GM11168 (cell line): Measurements from ENCODE around the gene TMEM169.
"Not testable (repeated sequence)": the region's sequence is repeated elsewhere in the genome, so short reads cannot be mapped to it uniquely, and the experiment has no call there.

Experiments
- in situ Hi-C: fragments of 300-500 bp; cut with MboI; formaldehyde crosslinking; loops from one replicate; pipeline ENCODE4 v1.12.0; 2022; ENCODE audit warnings: low sequenced_read_pairs; ENCODE audit not compliant: unreplicated experiment

TMEM169 gene

DNA sequence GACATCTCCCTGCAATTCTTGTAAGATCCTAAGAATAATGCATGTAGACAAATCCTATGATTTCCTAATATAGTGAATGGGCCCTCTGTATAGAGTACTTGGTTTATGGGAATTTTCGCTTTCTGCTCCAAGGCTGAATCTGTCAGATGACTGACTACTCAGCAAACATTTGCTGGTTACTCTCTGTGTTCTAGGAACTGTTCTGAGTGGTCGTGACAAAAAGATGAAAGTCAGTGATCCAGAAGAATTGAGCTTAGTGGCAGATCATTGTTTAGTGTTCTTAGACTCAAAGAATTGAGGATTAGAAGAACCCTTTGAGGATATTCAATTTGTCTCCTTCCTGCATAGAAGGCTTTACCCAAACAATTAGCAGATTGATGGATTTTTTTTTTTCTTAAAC, 37.4 kb downstream of the TMEM169 start:
- in situ Hi-C loops, result no loop called here

DNA sequence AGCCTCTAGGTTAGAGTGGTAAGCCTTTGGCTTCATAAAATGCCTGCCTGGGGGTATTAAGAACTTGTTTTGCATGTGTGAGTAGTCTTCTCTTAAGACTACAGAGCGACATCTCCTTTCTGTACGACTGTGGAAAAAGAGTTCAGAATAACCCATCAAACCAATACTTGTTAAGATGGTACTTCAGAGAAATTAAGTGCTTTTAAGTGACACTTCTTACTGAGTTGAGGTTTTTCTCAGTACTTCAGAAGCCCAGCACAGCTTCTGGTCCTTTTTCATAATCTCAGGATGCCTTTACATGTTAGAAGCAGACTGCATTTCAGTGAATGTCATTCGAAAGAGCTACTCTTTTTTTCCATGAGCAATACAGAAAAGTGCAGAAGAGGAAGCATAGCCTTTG, 38.3 kb downstream of the TMEM169 start:
- in situ Hi-C loops, result no loop called here

DNA sequence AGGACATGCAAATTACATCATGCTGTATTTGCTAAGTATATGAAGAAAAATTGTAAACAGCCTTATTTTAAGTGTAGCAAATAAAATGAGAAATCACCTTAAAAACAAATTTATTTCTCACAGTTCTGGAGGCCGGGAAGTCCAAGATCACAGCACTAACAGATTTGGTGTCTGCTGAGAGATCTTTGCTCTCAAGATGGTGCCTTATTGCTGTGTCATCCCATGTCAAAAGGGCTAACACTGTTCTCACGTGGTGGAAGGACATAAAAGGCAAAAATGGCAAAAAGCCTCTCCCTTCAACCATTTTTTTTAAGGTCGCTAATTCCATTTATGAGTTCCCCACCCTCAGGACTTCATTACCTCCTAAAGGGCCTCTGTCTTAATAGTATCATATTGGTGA, 39.5 kb downstream of the TMEM169 start:
- in situ Hi-C loops, result no loop called here

DNA sequence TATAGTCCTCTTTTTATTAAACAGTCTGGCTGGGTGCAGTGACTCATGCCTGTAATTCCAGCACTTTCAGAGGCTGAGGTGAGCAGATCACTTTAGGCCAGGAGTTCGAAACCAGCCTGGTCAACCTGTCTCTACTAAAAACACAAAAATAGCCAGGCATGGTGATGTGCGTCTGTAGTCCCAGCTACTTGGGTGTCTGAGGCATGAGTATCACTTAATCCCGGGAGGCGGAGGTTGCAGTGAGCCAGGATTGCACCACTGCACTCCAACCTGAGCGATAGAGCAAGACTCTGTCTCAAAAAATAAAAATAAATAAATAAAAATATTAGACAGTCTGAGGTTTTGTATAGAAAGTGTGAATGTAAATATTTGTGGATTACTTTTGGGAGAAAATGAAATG, 45.2 kb downstream of the TMEM169 start:
- in situ Hi-C loops, result no loop called here

DNA sequence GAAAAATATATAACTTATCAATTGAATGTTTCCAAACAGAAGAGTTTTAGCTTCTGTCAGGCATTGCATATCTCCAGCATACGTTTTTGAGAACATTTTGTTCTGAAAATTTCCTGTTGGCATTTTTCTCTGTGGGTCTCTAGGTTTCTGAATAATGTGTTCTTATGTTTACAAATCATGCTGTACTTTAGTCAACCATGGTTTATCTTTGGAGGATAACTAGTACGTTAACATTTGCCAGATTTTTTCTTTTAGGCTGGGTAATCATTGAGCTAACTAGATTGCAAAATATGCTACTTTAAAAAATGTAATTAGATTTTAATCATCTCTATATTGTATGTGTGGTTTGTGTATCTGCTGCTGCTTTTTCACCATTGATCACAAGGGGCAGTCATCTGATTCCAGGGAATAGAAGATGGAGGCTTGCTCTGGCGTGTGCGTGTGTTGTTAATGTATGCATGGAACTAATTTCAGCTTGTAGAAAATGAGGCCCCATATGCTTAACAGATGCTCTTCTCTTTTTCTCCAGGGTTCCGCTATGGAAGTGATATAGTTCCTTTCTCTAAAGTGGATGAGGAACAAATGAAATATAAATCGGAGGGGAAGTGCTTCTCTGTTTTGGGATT, 48.7 kb downstream of the TMEM169 start:
- in situ Hi-C loops, result no loop called here

DNA sequence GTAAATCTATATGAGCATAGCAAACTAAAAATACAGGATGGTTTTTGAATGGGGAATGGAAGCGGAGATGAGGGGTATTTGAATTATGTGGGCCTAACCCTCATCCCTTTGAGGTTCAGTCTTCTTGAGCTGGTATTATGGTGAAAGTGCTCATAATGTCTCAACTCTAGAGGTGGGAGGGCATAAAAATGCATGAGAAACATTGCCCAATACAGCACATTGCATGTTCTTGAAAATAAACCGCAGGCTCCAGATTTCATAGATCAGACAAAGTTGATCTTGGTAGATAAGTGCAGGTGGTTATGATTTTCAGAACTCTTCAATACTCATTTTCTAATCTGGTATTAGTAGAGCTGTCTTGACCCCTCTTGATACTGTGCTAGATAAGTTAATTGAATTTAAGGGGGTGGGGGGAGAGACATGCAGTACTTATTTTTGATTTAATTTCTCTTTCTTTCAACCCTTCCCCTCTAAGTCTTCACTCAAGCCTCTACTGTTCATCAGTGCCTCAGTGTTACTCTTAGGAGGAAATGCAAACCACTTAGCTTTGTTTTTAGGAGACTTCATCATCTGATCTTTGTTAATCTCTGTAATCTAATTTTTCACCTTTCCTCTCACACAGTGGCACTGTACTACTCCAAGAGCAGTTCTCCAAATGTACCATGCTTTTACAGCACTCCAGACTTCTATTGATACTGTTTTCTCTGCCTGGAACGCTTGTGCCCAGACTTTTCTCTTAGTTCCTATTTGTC, 49.6 kb downstream of the TMEM169 start:
- in situ Hi-C loops, result no loop called here

DNA sequence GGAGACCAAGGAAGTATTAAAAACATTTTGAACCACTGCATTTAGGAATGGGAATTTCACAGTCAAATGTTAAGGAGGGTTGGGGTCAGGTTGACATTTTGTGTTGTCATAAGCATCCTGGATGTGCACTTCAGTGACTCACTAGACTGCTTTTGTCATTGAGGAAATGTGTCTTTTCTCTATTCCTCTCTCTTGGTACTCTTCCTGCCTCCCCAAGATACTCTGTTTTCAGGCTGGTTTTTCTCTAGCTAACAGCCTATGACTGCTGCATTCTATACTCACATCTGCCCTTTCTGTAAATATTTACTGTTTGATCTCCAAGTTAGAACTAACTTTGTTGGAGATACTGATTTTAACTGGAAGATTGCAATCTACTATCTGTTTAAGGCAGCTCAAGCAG, 50.9 kb downstream of the TMEM169 start:
- in situ Hi-C loops, result no loop called here

DNA sequence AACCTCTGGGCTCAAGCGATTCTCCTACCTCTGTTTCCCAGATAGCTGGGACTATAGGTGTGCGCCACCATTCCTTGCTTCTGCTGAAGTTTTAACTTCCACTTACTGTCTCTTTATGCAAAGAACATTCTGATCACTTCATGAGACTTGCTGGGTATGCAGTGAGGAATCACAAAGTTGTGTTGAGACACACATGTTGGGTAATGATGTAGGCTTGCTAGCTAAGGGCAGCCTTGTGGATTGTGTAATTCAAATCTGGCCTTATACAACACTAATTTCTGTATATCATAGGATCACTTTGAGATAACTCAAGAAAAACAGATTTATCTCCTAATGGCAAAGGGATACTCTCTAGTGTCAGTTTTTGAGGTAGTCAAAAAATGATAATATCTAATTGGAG, 51.7 kb downstream of the TMEM169 start:
- in situ Hi-C loops, result no loop called here

DNA sequence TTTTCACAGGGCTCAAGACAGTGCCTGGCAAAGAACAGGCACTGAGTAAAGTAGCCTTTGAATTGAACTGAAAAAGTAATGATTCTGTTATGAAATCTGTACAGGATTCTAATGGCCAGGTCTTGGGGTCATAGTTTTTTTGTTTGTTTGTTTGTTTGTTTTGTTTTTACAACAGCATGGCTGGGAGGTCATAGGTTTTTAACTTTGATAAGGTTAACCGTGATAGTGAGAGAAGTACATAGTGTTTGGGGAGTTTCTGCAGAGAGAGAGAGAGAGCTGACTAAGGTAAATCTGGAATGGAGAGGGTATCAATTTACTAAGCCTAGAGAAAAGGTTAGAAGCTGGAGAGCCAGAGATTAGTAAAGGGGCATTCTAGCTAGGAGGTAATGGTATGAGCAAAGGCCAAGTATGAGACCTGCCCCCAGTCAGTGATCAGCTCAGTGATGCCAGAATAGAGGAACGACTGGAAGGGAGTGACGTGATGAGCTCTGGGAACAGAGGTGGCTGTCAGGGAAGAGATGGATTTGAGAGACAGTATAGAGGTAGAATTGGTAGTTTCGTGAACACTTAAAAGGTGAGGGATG, 53.3 kb downstream of the TMEM169 start:
- in situ Hi-C loops, result no loop called here

DNA sequence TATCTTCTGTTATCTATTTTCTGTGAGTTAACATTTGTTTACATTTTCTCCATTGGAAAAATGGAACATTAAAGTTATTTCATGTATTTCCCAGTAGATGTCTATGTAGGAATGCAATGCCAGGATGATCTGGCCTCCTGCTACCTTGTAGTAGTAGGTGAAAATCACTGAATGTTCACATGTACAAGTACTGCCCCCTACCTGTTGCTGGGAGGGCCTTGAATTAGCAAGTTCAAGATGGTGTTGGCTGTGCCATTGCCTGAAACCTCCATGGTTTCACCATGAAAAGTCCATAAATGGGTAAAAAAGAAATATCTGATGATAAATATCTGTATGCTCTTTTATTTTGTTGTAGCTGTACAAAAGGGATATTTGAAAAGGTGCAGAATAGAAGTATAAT, 58.2 kb downstream of the TMEM169 start:
- in situ Hi-C loops, result no loop called here

DNA sequence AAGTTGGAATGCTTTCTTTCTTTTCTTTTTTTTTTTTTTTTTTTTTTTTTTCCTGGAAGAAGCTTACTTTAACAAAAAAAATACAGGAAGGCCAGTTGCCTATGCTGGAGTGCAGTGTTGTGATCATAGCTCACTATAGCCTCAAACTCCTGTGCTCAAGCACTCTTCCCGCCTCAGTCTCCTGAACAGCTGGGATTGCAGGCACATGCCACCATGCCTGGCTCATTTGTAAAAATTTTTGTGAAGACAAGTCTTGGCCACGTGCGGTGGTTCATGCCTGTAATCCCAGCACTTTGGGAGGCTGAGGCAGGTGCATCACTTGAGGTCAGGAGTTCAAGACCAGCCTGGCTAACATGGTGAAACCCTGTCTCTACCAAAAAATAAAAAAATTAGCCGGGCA, 59.8 kb downstream of the TMEM169 start:
- in situ Hi-C loops, result not testable (repeated sequence)

DNA sequence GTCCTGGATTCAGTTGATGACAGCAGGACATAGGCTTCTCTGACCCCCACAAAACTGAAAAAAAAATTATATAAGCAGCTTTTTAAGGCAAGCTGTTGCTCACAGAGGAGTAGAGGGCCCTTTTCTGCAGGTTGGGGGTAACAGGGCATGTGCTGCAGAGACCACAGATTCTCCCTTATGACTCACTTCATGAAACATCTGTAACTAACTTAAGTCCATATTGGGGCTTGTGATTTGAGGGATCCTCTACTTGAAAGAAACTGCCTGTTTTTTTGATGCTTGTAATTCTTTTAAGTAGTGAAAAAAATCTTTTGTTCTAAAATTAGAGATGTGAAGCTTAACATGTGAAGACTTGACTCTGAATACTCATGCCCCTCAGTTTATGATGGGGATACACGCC, 60.8 kb downstream of the TMEM169 start:
- in situ Hi-C loops, result no loop called here

DNA sequence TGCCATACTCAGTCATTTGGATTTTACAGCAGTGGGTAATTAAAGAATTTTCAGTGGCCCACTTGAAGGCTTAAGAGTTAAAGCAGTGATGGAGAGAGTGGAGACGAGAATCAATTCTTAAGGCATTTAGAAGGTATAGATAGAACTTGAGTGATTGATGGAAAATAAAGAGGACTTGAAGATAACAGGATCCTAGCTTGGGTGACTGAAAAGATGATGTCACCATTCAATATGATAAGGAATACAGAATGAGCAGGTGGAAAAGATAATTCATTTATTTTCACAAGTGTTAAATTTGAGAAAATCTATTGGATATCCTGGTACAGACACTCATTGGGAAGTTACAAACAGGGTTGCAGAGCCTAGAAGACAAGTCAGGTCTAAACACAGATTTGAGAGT, 62.7 kb downstream of the TMEM169 start:
- in situ Hi-C loops, result no loop called here

DNA sequence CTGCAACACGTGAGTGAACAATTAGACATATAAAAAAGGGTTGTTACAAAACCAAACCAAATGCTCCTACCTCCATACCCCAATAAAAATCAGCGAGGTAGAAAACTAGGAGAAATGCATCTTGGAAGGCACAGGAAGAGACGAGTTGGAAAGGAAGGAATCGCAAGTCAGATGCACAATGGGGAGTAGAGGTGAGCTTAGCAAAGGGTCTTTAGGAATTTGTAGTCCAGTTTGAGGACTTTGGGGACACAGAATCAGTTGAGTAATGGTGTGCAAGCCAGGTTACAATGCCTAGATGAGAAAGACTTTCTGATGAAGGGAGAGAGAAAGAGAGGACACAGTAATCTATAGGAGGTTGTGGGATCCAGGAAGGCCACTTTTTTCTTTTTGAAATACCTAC, 63.1 kb downstream of the TMEM169 start:
- in situ Hi-C loops, result no loop called here

DNA sequence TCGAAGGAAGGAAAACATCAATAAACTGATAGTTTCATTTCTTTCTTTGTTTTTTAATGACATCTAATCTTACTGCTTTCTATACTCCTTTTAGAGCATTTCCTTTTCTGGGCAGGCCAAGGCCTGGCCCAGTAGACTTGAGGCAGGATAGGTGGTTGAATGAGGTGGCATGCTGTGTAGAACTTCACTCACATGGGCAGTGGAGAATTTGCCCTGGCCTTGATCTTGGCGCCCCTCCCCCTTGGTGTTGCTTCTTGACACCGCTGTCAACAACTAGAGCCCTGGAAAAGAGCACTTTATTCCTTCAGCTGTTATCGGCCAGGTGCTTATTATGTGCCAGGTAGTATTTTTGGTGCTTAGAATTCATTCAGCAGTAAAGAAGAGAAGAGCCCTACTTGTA, 64.9 kb downstream of the TMEM169 start:
- in situ Hi-C loops, result no loop called here

DNA sequence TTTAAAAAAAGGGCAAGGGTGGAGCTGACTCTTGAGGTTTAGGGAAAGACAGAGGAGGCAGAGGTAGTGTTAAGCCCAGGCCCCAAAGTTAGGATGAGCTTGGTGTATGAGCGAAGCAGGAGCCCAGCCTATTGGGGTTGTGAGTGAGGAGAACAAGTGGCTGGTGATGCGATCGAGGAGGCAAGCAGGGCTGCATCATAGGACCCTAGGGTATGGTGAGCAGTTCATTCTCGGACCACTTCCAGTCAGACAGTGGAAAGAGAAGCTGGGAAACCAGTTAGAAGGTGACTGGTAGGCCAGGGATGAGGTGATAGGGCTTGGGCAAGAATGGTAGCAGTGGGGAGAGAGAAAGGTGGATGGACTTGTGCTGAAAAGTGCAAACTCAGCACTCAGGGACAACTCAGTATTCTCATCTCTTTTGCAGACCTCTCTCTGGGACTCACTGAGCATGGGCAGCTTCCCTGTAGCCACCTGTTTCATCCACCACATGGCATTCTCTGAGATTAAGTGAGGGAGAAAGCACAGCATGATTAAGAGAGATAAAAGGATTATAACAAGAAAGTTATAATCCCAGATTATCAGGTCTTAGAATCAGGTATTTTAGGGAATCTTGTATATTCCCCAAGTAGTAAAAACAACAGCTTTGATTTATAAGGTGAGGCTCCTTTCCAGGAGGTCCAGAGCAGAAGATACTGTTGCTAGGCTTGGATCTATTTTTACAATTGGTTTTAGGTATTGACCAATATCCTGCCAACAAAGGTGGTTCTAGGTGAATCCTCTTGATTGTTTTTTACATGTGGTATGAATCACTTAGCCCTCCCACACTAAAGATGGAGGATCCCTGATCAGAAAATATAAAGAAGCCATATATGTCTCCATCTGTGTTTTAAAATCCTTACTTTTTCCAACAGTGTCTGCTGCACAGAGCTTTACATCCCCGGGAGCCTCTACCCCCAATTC, 65.7 kb downstream of the TMEM169 start:
- in situ Hi-C loops, result no loop called here

DNA sequence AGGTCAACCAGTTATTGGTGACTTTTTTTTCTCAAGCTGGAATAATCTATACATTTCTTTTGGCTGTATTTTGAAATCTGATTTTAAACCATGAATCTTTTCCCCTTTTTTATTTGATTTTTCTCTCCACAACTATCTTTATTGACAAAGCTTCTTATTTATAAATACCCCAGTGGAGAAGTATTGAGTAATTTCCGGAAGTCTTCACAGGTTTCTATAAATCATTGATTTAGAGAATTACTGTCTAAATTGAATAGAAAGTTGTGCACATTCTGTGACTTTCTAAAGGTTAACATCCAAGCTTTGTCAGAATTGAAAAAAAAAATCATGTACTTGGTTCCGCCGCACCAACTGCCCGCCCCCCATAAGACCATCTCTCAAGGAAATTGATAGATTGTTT, 67.3 kb downstream of the TMEM169 start:
- in situ Hi-C loops, result no loop called here

DNA sequence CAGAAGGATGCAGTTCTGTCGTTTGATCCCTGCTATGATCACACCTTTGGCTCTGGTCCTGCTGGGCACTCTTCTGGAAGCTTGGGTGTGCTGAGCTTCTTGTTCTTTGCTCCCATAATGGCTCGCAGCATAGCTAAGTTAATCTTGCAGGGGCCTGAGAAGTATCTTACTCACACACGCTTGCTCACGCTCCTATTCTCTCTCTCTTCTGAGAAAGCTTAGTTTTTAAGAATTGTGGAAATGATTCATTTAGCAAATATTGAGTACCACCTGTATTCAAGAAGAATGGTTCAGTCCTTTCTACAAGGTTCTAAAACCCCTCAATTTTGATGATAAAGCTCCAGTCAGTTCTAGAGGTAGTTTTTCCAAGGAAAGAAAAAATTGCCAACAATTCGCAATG, 68.0 kb downstream of the TMEM169 start:
- in situ Hi-C loops, result no loop called here

DNA sequence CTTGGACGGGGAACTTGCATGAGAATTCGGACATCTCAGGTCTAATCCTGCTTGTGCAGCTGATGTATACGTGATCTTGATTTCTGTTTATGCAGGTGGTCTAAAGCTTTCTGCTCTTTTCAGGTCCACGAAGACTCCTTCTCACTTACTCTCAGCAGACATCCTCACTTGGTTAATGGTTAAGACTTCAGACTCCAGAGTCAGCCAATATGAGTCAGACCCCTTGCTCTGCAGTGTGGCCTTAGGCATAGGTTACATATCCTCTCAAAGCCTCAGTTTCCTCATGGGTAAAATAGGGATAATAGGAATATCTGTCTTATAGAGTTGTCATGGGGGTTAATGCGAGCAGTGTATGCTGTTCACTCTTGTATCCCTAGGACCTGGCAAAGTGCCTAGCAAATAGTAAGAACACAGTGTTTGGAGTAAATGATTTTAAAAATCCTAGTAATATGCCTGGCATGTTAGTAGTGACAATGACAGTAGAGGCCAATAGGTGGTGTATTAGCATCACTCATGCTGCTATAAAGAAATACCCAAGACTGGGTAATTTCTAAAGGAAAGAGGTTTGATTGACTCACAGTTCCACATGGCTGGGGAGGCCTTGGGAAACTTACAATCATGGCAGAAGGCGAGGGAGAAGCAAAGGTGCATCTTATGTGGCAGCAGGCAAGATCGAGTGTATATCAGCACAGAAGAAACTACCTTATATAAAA, 69.8 kb downstream of the TMEM169 start:
- in situ Hi-C loops, result no loop called here
